ENCODE results near the gene DEFB129. TPM values are rescaled to one million over a fixed set of nuclear protein-coding genes. Genes with fewer than 3 reads are reported as not detected.
"Not testable (repeated sequence)": the region's sequence is repeated elsewhere in the genome, so short reads cannot be mapped to it uniquely, and the experiment has no call there.

DEFB129 gene, protein sequence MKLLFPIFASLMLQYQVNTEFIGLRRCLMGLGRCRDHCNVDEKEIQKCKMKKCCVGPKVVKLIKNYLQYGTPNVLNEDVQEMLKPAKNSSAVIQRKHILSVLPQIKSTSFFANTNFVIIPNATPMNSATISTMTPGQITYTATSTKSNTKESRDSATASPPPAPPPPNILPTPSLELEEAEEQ
- not detected in 2 replicates for total RNA-seq

DNA sequence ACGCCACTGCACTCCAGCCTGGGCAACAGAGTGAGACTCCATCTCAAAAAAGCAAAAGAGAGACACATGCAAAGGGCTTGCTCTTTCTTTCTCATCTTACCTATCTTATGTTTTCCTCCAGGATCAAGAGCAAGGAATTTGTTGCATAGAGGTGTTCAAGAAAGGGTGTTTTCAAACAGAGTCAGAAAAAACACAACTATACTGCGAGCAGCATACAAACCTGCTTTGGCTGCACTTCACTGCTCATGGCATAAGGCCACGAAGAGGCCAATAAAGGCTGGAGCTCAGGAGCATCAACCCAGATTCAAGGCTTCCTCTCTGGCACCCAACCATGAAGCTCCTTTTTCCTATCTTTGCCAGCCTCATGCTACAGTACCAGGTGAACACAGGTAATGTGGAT is at the start of gene DEFB129:
Gene DEFB129 (plus strand): TSS at position 301 of the 400 bp plus-strand sequence. CDS start 31 bp downstream, at position 332.
- H3K27me3 Mint-ChIP-seq: peaks cover 18% of the 10 kb centered on the region
- intact Hi-C loops (cut with micrococcal nuclease): no loop called here
- H3K4me3 Mint-ChIP-seq: no peak within 1 kb of the TSS
- no peaks in the 10 kb centered on the region for H3K36me3 Mint-ChIP-seq (ENCODE audit: low read depth)
- H3K27ac Mint-ChIP-seq: peak within 1 kb of the TSS; percentile 65
- peaks cover 14% of the 10 kb centered on the region for H3K4me1 Mint-ChIP-seq
- DNase-seq: no peak
- H3K9me3 Mint-ChIP-seq: peaks cover 12% of the 10 kb centered on the region

DNA sequence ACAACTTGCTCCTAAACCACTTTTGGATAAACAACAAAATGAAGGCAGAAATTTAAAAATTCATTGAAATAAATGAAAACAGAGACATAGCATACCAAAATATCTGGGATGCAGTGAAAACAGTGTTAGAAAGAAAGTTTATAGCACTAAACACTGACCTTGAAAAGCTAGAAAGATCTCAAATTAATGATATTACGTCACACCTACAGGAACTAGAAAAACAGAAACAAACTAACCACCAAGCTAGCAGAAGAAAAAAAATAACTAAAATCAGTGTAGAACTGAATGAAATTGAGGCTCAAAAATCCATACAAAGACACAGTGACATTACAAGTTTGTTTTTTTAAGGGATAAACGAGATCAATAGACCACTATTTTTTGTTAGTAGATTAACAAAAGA is 42.8 kb upstream of the DEFB129 start:
- DNase-seq: no peak
- peaks cover 18% of the 10 kb centered on the region for H3K9me3 Mint-ChIP-seq
- peaks cover 48% of the 10 kb centered on the region for H3K27me3 Mint-ChIP-seq
- no peak overlapping the region for H3K4me3 Mint-ChIP-seq
- peaks cover 7% of the 10 kb centered on the region for H3K4me1 Mint-ChIP-seq
- peaks cover 2% of the 10 kb centered on the region for H3K36me3 Mint-ChIP-seq (ENCODE audit: low read depth)
- H3K27ac Mint-ChIP-seq: no peak overlapping the region
- intact Hi-C loops (cut with micrococcal nuclease): no loop called here

DNA sequence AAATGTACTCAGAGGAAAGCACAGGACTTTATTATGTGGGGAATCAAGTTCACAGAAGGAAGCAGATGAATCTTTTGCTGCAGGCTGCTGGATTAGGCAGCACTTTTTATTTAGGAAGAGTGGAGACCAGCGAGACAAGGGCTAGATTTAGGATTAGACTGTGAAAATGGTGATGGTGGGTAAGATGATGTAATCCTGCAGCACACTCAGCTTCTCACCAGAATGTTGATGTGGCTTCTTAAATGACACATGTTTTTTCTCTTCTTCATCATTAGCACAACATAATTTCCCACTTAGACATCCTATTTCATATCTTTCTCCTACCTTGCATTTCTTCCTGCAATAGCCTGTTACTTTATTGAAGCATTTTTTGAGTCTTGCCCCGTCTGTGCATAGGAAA is 39.3 kb upstream of the DEFB129 start:
- Mint-ChIP-seq H3K4me3 (no peak overlapping the region), H3K27ac (no peak overlapping the region), H3K9me3 (peaks cover 18% of the 10 kb centered on the region), H3K36me3 (ENCODE audit: low read depth) (peaks cover 2% of the 10 kb centered on the region), H3K4me1 (peaks cover 7% of the 10 kb centered on the region), H3K27me3 (peaks cover 40% of the 10 kb centered on the region)
- no peak for DNase-seq
- intact Hi-C loops (cut with micrococcal nuclease): no loop called here

DNA sequence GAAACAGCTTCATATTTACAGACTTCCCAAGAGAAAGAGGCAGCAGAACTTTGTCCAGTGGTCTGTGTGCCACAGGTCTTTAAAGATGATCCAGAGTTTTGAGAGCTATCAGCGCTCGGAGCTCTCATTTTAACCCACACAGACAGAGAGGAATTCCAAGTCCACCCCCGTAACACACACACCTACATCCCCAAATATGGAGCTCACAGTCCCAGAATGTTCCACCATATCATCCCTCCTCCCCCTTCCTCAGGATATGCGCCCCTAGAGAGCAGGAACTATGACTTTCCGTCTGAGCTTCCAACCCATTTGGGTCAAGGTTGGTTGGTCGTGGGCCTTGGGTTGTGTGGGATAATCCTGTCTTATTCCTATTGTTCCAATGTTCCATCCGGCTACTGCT is 37.4 kb upstream of the DEFB129 start, which contains the start of gene DEFB128:
Gene DEFB128 (minus strand): TSS at position 101 of the 400 bp plus-strand sequence. CDS start 88 bp downstream, at position 13.
- peaks cover 27% of the 10 kb centered on the region for H3K27me3 Mint-ChIP-seq
- peaks cover 2% of the 10 kb centered on the region for H3K36me3 Mint-ChIP-seq (ENCODE audit: low read depth)
- no peak within 1 kb of the TSS for H3K4me3 Mint-ChIP-seq
- no peak for DNase-seq
- peaks cover 10% of the 10 kb centered on the region for H3K9me3 Mint-ChIP-seq
- peaks cover 1% of the 10 kb centered on the region for H3K4me1 Mint-ChIP-seq
- intact Hi-C loops (cut with micrococcal nuclease): no loop called here
- no peak within 1 kb of the TSS for H3K27ac Mint-ChIP-seq

DNA sequence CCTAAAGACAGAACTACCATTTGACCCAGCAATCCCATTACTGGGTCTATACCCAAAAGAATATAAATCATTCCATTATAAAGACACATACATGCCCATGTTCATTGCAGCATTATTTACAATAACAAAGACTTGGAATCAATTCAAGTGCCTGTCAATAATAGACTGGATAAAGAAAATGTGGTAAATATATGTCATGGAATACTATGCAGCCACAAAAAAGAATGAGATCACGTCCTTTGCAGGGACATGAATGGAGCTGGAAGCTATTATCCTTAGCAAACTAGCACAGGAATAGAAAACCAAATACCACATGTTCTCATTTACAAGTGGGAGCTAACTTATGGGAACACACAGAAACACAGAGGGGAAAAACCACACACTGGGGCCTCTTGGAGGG is 28.8 kb upstream of the DEFB129 start:
- intact Hi-C loops (cut with micrococcal nuclease): no loop called here
- DNase-seq: no peak
- Mint-ChIP-seq H3K36me3 (ENCODE audit: low read depth) (no peaks in the 10 kb centered on the region), H3K27me3 (peaks cover 15% of the 10 kb centered on the region), H3K27ac (no peak overlapping the region), H3K9me3 (no peaks in the 10 kb centered on the region), H3K4me1 (no peaks in the 10 kb centered on the region), H3K4me3 (no peak overlapping the region)

DNA sequence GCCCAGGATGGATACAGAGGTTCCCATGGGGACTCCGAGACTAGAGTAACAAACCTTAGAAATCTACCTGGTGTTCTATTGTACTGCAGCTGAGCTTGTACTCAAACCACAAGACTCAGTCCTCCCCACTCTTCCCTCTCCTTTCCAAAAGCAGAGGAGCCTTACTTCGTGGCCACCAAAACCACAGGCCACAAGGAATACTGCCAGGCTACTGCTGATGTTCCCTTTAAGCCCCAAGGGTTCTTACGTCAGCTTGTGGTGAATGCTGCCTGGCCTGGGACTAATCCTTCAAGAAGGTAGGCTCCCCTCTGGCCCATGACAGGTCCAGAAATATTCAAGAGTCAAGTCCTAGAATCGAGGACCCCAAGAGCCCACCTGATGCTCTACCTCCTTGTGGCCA is 27.1 kb upstream of the DEFB129 start:
- Mint-ChIP-seq H3K36me3 (ENCODE audit: low read depth) (no peaks in the 10 kb centered on the region), H3K4me3 (no peak overlapping the region), H3K27me3 (peaks cover 22% of the 10 kb centered on the region), H3K4me1 (no peaks in the 10 kb centered on the region), H3K9me3 (no peaks in the 10 kb centered on the region), H3K27ac (no peak overlapping the region)
- no peak for DNase-seq
- intact Hi-C loops (cut with micrococcal nuclease): no loop called here

DNA sequence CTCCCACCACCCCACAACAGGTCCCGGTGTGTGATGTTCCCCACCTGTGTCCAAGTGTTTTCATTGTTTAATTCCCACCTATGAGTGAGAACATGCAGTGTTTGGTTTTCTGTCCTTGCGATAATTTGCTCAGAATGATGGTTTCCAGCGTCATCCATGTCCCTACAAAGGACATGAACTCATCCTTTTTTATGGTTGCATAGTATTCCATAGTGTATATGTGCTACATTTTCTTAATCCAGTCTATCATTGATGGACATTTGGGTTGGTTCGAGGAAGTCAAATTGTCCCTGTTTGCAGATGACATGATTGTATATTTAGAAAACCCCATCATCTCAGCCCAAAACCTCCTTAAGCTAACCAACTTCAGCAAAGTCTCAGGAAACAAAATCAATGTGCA is 23.4 kb upstream of the DEFB129 start:
- H3K27ac Mint-ChIP-seq; H3K36me3 Mint-ChIP-seq (ENCODE audit: low read depth); intact Hi-C loops (cut with micrococcal nuclease); H3K4me1 Mint-ChIP-seq; DNase-seq; H3K4me3 Mint-ChIP-seq; H3K9me3 Mint-ChIP-seq: not testable (repeated sequence)
- H3K27me3 Mint-ChIP-seq: peaks cover 28% of the 10 kb centered on the region

DNA sequence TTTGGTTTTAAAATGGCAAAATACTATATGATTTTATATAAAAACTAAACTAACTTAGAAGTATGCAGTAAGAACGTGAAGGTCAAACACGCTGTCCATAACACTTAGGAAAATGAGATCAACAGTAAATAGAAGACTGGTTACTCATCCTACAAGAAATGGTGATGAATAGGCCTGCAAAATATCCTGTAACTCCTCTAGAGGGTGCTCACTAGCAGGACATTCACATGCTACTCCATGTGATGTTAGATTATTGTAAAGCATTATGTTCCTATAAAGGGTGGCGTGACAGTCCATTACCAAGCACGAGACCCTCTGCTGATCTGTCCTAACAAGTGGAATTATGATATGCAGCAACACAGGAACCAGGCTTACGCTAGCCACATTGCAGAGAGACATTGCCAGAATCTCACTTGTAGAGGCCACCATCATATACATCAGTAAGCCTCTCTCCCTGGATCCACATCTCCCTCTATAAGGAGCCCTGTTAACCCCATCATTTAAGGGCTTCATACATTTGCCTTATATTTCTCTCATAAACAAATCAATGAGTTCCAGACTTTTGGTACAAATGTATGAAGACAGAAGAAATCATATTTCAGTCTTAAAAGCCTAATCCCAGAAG is 18.0 kb upstream of the DEFB129 start:
- no peak overlapping the region for H3K4me3 Mint-ChIP-seq
- DNase-seq: peak; percentile 79
- H3K9me3 Mint-ChIP-seq: no peaks in the 10 kb centered on the region
- intact Hi-C loops (cut with micrococcal nuclease): loop anchor here (1.0 to 2.0 kb wide), 3 partner anchors 28 to 121 kb away; no protein-coding TSS in a partner anchor
- H3K27ac Mint-ChIP-seq: no peak overlapping the region
- no peaks in the 10 kb centered on the region for H3K36me3 Mint-ChIP-seq (ENCODE audit: low read depth)
- H3K4me1 Mint-ChIP-seq: no peaks in the 10 kb centered on the region
- peaks cover 32% of the 10 kb centered on the region for H3K27me3 Mint-ChIP-seq

DNA sequence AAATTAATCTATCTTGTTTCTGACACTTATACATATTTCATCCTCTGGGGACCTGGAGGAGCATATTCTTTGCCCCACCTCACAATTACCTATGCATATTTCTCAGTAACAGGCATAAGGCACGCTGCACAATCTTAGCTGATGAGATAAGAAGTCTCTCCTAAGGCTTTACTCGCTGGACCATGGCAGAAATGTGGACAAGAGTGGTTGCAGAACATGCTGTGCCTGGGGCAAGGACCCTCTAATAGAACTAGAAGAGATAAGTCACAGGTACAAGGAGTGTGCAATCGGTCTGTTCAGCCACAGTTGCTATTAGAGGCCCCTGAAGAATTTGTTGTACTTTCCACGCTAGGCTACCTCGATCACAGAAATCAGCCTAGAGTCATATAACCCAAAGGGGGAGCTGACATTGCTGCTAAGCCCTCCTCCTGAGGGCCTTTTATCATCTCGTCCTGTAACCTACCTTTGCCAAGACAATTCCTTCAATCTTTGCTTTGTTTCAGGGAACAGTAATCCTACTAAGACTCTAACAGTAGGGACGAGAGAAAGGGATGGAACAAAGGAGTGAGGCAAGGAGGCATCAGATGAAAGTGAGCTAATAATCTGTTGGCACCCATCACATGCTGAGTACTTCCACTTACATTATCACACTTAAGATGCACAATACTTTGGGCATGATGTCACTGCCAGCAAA is 16.1 kb upstream of the DEFB129 start:
- Mint-ChIP-seq H3K9me3 (no peaks in the 10 kb centered on the region), H3K4me3 (no peak overlapping the region), H3K4me1 (no peaks in the 10 kb centered on the region), H3K36me3 (ENCODE audit: low read depth) (no peaks in the 10 kb centered on the region), H3K27ac (no peak overlapping the region), H3K27me3 (peaks cover 20% of the 10 kb centered on the region)
- no peak for DNase-seq
- intact Hi-C loops (cut with micrococcal nuclease): no loop called here

DNA sequence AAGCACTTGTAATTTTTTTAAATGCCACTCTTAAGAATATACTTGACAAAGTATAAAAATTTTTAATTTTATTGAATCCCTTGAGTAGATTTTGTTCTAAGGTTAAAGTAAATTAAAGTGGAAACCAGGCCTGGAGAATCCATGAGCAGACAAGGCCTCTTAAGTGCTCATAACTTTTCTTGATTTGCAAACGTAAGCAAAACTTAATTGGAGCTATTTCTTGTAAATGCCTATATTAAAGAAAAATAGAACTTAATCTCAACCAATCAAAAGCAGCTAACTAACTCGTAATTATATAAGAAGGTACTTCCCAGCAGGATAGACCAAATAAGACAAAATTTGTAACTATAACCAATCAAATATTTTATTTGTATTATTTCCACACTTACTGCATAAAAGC is 12.7 kb upstream of the DEFB129 start:
- H3K9me3 Mint-ChIP-seq: no peaks in the 10 kb centered on the region
- no peaks in the 10 kb centered on the region for H3K36me3 Mint-ChIP-seq (ENCODE audit: low read depth)
- intact Hi-C loops (cut with micrococcal nuclease): no loop called here
- peaks cover 23% of the 10 kb centered on the region for H3K27me3 Mint-ChIP-seq
- H3K4me3 Mint-ChIP-seq: no peak overlapping the region
- DNase-seq: no peak
- H3K27ac Mint-ChIP-seq: no peak overlapping the region
- no peaks in the 10 kb centered on the region for H3K4me1 Mint-ChIP-seq

DNA sequence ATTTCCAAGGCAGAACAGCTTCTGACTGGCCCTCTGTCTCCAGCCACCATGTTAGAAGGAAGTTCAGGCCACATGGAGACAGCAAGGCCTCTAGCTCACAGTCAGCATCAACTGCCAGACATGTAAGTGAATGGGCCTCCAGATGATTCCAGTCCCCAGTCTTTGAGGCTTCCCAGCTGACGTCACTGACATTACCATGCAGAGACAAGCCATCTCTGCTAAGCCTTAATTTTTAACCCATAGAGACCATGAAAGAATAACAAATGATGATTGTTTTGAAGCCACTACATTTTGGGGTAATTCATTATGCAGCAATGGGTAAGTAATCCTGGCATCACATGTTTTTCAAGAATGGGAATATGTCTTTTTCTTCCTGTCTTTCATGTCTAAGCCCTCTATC is 11.3 kb upstream of the DEFB129 start:
- Mint-ChIP-seq H3K27ac (no peak overlapping the region), H3K27me3 (peaks cover 36% of the 10 kb centered on the region), H3K9me3 (no peaks in the 10 kb centered on the region), H3K36me3 (ENCODE audit: low read depth) (no peaks in the 10 kb centered on the region), H3K4me3 (no peak overlapping the region), H3K4me1 (no peaks in the 10 kb centered on the region)
- DNase-seq: no peak
- intact Hi-C loops (cut with micrococcal nuclease): no loop called here

DNA sequence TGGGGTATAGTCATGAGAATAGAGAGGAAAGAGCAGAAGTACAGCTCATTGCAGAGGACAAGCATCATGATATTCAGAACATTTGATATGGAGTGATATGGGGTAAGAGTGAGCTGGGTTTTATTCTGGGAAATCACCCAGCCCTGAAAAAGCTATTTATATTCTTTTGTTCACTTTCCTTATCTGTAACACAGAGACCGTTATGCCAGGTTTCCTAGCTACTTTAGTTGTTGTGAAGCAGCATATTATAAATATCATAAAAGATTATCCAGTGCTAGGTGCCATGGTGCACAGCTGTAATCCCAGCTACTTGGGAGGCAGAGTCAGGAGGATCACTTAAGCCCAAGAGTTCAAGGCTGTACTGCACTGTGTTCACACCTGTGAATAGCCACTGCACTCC is 9.8 kb upstream of the DEFB129 start:
- intact Hi-C loops (cut with micrococcal nuclease): no loop called here
- H3K9me3 Mint-ChIP-seq: no peaks in the 10 kb centered on the region
- no peak for DNase-seq
- H3K27me3 Mint-ChIP-seq: peaks cover 44% of the 10 kb centered on the region
- no peaks in the 10 kb centered on the region for H3K36me3 Mint-ChIP-seq (ENCODE audit: low read depth)
- no peak overlapping the region for H3K27ac Mint-ChIP-seq
- H3K4me3 Mint-ChIP-seq: no peak overlapping the region
- no peaks in the 10 kb centered on the region for H3K4me1 Mint-ChIP-seq

DNA sequence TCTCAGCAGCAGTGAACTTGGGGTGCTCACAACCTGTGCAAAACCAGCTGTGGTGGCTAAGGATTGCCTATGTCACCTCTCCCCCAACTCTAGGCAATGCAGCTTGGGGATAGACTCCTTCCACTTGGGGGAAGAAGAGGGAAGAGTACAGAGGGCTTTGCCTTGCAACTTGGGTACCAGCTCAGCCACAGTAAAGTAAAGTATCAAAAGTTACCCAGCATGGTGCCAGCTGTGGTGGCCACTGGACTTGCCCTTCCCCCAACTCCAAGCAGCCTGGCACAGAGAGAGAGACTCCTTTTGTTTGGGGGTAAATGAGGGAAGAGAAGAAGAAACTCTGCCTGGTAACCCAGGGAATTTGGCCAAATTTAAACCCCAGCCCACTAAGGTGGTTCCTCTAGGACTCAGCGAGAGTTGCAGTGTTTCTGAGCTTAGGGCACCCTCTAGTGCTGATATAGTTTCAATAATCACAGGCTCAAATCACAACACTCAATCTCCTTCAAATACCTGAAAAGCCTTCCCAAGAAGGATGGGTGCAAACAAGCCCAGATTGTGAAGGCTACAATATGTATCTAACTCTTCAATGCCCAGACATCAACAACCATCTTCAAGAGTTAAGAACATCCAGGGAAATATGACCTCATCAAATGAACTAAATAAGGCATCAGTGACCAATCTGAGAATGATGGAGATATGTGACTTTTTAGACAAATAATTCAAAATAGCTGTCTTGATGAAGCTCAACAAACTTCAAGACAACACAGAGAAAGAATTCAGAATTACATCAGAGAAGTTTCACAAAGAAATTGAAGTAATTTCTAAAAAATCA is 7.6 kb upstream of the DEFB129 start:
- Mint-ChIP-seq H3K27me3 (peaks cover 47% of the 10 kb centered on the region), H3K4me1 (no peaks in the 10 kb centered on the region), H3K27ac (no peak overlapping the region), H3K4me3 (no peak overlapping the region), H3K9me3 (no peaks in the 10 kb centered on the region), H3K36me3 (ENCODE audit: low read depth) (no peaks in the 10 kb centered on the region)
- intact Hi-C loops (cut with micrococcal nuclease): no loop called here
- no peak for DNase-seq
